NCI-H146 (cell line): ENCODE data around the gene FBP1.

ENCODE experiments used
- DNase-seq: peaks from one replicate; lab custom pipeline; 2025; lab: John Stamatoyannopoulos, UW

Gene FBP1

DNA sequence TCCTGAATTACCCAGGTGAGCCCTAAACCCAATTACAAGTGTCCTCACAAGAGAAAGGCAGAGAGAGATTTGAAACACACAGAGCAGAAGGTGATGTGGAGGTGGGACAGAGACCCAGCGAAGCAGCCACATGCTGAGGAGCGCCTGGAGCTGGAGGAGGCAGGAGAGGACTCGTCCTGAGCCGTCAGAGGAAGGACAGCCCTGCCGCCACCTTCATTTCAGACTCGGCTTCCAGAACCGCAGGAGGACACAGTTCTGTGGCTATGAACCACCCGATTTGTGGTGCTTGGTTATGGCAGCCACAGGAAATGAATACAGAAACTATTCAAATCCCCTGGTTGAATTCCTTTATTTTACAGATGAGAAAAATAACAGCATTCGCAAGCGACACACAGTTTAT lies 16.4 kb upstream of the FBP1 start:
- DNase-seq = no peak

DNA sequence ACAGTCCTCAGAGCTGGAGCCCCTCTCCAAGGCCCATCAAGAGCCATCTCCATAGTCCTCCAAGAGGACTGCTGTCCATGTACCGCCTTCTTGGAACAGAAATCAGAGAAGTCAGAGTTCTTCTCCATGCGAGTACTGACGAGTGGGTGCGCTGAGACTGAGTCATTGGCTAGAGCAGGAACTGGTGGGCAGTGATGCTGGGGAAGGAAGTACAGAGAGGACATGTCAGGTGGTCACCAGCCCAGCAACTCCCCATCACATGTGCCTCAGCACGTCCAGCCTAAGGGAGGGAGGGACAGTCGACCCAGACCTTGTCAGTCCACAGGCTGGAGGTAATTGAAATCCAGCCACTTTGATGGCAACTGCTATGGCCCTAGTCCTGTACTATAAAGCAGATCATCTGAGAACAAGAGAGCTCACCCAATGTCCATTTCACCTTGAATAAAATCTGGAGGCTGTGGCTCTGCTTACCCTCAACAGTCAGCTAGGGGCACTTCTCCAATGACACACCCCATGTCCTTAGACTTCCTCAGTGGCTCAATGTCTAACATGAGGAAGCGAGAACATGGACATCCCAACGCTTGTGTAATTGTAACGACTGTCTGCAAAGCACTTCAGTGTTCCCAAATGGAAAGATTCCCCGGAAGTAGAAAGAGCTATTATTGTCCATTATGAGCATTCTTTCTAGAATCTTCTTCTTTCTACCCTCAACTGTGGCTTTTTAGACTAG lies 15.0 kb upstream of the FBP1 start:
- no peak for DNase-seq

DNA sequence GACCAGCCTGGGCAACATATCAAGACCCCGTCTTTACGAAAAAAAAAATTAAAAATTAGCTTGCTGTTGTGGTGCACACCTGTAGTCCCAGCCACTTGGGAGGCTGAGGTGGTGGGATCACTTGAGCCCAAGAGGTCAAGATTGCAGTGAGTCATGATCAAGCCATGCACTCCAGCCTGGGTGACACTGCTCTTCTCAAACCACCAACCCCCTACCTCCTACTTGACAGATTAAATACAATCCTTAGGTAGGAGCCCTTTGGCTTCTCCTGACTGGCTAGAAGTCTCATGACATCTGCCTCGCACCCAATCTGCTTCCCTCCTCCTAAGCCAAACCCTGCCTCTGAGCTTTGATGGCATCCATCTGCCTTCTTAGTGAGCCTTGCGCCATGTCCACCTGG lies 11.6 kb upstream of the FBP1 start:
- no peak for DNase-seq

DNA sequence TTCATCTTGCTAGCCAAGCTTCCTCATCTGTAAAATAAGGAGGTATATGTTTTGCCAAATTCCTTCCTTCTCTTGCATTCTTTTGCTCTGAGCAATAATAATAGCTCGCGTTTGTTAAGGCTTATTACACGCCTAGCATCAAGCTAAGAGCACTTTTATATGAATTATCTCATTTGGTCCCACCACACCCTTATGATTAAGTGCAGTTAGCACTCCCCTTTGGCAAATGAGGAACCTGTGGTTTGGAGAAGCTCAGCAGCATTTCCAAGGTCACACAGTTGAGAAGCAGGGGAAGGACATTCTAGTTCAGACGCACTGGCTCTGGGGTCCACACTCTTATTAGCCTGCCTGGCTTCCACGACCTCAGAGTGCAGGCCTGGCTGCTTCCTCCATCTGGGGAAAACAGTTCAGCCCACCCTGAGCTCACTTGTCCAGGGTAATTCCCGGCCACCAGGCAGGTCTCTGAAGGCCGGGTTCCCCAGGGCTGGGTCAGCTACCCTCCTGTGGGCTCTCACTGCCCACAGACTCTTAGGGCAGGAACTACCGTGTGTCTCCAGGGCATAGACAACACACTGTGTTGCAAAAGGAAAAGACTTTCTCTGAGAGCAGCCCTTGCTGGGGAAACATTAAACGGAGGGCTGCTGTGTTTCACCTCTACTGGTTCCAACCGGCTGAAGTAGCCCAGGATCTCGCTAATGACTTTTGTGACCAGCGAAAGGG lies 9.9 kb upstream of the FBP1 start:
- DNase-seq = no peak

DNA sequence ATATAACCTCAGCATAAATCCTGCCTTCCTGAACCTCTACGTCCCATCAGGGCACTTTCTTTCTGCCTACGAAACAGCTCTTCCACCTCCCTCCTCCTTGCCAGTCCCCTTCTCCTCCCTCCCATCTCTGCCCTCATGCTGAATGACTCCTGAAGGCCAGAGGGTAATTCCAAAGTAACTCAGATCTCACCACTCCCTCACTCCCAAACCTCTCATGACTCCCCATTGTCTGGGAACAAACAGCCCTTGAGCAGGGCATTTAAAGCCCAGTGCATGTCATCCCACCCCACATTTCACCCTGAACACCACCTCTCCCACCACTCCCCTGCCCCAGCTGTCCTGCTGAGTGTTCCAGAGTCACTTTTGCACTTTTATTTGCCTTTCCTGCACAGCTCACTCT lies 8.9 kb upstream of the FBP1 start:
- no peak for DNase-seq

DNA sequence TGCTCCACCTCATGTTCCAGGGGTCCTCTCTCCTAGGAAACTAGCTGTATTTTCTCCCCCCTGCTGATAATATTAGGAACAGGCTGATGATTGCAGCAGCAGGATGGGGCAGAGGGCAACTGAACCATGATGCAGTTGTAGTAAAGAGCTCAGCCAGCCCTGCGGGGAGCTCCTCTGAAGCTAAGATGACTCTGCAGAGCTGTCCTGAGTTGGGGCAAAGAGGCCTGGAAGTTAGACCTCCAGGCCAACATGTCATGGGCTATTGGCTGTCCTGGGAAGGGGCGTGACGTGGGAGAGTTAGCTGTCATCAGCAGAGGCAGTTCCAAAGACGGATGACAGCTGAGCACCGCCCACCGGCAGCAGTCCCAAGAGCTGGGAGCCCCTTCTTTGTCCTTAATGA lies 6.6 kb upstream of the FBP1 start:
- no peak for DNase-seq

DNA sequence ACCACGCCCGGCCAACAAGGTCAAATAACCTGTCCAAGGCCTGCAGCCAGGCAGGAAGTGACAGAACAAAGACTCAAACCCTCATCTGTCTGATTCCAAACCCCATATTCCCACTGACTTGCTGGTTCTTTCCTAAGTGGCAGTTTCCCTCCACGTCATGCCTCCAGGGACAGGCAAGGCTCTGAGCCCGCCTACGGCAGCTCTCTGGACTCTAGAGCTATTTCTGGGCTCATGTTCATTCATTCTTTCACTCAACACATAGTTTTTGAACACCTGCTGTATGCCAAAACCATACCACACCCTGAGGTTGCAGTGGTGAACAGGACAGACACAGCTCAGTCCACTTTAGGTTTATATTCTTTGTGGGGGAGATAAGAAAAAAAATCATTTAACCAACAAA lies 5.2 kb upstream of the FBP1 start:
- DNase-seq = no peak

DNA sequence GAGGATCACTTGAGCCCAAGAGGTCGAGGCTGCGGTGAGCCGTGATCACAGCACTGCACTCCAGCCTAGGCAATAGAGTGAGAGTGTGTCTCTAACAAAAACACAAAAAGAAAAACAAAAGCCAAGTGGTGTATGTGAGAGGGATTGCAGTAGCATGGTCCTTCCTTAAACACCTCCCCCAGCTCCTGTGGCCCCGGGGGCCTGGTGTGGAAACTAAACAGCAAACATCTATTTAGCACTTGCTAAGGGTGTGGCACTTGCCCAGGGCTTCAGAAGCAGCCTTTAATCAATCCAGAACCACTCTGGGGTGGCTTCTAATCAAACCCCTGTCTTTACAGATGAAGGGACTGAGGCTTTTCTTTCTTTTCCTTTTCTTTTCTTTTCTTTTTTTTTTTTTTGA lies 4.4 kb upstream of the FBP1 start:
- DNase-seq = no peak

DNA sequence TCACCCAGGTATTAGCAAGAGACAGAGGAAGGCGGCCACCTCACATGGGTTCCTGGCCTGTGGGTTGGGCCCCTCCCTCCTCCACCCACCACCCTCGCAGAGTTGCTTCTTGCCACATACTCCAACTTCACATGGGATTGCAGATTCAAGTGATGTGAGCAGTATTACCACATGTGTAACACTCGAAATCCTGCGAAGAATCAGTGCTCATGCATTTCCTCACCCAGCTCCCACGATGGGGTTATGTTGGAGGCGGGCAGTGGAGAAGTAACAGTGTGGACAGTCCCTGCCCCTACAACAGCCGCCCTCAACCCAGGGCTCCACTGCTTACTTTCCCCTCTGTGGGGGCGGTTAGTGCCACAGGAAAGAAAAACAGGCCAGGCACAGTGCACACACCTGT lies 3.9 kb upstream of the FBP1 start:
- no peak for DNase-seq

DNA sequence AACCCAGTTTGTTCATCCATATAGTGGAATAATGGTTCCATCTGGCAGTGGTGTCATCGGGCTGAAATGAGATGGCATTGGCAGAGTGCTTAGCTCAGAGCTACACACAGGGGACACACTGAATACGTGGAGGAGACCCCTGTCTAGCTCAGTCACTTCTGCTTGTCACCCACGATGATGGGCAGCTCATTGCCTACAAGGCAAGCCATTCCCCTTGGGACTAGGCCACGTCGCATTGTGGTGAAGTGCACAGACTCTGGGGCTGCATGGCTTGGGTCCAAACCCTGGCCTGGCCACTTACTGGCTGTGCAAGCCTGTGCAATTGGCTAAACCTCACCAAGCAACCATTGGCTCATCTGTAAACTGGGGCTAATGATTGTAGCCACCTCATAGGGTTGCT lies 3.2 kb upstream of the FBP1 start:
- DNase-seq = no peak

DNA sequence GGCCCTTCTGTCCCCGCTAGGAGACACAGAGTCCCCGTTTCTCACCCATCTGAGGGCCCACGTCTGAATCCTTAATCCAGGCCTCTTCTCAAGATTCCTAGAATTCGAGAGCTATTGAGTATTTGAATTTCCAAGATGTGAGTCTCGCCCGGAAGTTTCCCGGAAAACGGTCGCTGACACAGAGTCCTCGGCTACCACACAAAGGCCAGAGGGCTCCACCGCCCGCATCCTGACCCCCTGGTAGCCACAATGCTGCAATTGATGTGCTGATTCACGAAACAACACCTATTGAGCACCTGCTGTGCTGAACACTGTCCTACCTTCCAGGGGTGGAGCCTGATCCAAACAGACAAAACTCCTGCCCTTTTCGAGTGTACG lies 670 bp upstream of the FBP1 start:
- DNase-seq = no peak

DNA sequence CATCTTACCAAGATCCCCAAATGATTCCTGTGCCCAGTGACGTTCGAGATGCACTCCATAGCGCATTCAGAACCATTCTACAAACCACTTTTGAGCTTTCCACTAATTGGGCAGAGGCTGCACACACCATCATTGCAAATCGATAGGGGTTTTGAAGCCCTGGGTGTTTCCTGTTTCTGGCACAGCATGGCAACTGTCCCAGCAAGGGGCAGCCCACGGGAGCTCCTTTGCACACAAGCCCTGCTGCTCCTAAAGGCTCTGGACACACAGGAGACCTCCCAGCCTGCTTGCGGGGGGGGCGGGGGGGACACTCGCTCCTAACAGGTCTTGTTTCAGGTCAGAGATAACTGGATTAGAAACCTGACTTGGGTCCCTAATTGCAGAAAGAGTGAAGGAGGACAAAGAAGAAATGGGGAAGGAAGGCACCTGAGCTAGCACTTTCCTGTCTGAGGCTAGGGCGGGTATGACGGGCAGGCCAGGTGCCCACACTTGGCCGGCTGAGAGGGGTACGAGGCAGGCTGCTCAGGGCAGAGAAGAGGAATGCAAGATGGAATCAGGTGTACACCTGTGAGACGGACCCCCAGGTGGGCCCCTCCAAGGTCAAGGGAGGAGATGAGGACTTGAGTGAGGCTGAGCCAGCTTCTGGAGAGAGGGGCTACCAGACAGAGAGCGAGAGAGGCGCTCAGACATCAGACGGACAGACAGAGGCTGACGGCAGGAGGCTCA lies 820 bp downstream of the FBP1 start:
- no peak for DNase-seq

DNA sequence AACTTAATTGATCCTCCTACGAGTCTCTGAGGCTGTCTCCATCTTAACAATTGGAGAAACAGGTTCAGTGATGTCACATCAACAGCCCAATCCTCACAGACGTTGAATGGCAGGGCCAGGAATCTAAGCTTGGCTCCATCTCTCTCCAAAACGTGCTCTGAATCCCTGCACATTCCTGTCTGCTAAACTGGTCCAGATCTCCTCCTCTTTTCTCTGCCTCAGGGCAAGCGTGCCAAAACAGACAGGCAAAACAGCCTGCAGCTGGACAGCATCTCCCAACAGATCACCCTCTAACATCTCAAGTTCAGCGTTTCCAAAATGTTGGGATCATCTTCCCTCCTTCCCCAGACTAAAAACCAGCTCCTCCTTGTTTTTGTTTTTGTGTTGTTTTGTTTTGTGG lies 6.6 kb downstream of the FBP1 start:
- no peak for DNase-seq

DNA sequence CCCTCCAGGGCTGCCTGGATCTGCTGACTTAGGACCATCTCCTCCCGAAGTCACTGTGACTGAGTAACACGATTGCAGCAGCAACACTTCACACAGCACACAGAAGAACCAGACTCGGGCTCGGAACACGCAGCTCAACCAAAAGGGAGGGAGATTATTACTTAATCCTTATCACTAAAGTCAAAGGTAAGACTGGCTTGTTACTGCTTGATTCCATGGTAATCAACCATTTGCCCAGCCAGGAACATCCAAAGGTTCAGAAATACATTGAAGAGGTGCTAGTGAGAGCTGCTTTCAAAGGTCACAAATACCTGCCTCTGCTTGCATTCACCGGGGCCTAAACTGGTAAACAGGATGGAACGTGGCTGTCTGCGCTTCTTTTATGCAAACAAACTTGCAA lies 7.7 kb downstream of the FBP1 start:
- DNase-seq = no peak

DNA sequence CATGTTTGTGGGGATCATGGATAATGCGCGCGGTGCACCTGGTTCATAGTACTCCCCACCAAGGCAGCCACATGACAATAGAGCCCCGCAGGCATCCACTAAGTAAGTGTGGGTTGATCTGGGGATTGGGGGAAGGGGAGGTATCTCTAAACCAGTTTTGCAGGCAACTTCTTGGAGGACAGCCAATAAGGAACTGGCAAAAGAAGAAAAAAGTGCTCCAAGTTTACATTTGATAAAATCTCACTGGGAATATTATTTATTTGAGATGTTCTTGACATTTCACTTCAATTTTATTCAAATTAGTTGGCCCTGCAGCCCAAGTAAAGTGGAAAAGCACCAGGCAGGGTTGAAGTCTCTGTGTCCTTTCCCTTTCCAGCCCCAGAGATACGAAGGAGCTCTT lies 8.5 kb downstream of the FBP1 start:
- DNase-seq = no peak

DNA sequence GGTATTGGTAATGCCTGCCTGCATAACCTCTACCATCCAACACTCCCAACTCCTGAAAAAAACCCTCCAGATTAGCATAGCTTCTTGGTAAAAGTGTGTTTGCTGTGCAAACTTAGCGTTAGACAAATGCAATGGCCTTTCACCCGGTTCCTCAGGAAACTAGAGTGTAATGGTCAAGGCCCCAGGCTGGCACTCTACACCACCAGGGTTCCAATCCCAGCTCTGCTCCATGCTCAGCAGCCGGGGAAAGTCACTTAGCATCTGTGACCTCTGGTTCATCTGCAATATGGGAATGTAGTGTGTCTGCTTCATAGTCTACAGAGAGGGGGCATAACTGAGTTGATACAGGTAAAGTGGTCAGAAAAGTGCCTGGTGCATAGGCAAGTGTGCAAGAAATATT lies 9.0 kb downstream of the FBP1 start:
- DNase-seq = no peak

DNA sequence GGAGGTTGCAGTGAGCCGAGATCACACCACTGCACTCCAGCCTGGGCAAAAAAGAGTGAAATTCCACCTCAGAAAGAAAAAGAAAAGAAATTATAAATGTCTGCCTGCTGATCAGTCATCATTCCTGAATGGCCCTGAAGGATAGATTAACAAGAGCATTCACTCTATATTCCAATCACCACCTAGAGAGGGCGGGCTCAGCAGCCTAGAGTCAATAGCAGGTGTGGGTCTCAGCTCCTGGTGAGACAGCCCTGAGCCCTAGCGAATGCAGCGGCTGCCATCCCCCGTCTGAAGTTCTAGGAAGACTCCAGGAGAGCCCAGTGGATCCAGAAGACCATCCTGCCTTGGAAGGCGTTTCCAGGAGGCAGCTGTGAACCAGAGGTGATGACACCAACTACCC lies 12.0 kb downstream of the FBP1 start:
- no peak for DNase-seq

DNA sequence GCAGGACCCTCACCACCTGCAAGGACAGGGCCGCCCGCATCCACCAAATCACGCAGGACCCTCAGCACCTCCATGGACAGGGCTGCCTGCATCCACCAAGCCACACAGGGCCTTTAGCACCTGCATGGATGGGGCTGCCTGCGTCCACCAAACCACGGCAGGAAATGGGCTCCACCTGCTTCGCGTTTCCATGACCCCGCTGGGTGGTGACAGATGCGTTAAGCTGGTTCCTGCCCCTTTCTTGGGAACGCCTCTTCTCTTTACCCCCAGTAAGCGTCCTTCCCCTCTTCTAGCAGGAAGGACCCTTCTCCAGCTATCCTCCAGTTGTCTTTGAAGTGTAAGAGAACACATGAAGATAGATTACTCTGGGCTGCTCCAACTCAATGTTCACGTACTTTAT lies 13.5 kb downstream of the FBP1 start:
- DNase-seq = no peak

DNA sequence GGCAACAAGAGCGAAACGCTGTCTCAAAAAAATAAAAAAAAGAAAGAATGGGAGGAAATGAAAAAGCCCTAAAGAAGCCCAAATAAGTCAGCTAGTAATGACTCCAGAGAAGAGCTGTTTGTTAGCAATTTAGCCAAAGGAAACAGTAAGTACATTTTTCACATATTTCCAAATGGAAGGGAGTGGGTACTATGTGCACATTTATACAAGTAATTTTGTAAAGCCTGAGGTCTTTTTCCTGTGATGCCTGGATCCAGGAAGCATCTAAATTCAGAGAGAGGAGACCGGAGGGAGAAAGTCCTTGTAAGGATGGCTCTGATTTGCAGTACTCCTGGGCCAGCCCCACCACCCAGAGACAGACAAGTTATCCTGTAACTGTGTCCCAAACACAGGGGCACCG lies 14.7 kb downstream of the FBP1 start:
- no peak for DNase-seq

DNA sequence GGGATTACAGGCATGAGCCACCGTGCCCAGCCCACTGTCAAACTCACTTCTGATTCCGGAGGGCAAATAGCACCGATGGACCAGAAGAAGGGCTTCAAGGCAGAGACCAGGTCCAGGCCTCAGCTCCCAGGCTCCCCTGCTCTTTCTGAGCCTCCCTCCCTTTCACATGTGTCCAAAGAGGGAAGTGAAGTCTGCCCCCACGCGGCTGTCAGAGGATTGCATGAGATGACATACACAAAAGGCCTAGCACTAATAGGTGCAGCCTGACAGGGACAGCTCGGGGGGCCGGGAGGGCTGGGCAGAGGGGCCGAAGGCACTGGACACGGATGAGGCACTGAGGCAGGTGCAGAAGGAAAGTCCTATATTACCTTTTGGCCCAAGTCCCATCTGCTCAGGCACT lies 16.1 kb downstream of the FBP1 start:
- DNase-seq = no peak

DNA sequence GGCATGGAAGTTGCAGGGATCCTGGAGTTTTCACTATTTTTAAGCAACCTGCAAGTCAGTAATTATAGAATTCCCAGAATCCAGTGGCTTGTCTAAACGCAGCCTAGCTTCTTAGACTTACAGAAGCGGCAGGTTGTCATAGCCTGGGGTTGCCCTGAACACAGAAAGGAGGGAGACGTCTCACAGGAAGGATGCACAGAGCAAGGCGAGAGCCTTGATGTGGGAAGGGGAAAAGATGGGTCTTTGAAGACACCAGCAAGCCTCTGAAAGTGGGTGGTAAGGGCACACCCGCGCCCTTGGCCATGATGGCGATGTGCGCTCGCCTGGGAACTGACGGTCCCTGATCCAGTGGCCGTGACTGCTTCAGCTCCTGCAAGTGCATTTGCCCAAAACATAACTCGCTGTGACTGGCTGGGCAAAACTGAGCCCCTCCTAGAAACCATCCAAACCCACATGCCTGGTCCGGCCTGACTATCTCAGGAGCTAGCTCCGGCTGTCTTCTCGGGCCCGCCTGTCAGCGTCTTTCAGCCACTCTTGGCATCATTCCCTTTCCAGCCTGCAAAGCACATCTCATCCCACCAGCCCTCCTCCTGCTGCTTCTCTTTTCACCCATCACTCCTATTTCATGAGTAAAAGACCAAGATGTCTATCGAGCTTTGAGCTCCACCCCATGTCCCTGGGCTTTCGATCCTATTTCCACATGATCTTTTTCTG lies 17.1 kb downstream of the FBP1 start:
- no peak for DNase-seq

DNA sequence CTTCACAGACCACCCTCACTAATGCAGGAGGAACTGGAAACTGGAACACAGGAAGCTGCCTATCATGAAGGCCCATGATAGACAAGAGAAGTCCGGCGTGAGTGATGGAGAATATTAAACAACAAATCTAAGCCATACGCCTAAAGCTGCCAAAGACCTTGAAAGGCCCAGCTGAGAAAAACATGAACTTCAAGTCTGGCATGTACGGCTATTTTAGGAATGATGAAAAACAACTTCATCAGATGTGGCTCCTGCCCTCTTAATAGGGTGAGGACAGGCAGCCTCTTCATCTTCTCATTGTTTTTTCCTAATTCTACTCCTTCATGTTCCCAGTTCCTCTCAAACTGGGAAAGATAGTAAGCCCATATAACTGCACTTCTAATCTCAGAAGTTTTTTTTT lies 20.3 kb downstream of the FBP1 start:
- no peak for DNase-seq

DNA sequence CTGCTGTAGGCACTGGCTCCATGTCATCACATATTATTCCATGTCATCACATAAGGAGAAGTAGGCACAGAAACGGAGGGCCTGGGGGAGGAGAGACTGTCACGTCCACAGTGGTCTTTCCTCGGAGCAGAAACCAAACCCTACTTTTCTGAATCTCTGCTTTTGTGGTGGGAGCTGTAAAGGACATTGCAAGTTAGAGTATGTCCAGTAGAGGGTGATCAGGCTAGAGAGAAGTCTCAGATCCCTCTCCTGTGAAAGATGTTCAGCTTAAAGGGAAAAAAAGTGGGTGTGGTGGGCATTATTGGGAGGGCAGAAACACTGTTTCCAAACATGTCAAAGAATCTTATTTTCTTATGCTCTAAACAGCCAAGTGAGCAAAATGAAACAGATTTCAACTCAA lies 26.3 kb downstream of the FBP1 start:
- DNase-seq = no peak
